ENCODE measurements around the gene HCK. TPM values are rescaled to one million over a fixed set of nuclear protein-coding genes. Genes with fewer than 3 reads are reported as not detected.

Gene HCK
- total RNA-seq, 1 experiment from 2014 or later, result 0.17 TPM

DNA sequence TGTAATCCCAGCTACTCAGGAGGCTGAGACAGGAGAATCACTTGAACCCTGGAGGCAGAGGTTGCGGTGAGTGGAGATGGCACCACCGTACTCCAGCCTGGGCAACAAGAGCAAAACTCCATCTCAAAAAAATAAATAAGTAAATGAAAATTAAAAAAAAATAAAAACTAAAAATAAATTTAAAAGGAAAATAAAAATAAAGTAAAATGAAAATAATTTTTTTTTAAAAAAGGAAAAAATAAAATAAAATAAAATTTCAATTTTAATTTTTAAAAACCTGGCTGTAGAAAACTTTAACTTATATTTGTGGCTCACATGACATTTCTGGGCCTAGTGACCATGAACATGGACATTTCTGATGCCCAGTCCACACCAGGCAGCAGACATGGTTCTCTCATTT is 16.1 kb downstream of the HCK start:
- no TSS peak for BruUV-seq (replicated peaks)
- ChIA-PET CTCF (no interaction called here), POLR2A (no interaction called here)

More for the DNA sequence above, 16.1 kb downstream of the HCK start:
- Histone ChIP-seq H3K4me3 (replicated peaks in 1 of 2; ENCODE audit: low read depth in 1 of 2, low read length in 2 of 2) (no peak overlapping the region), H3K27me3 (ENCODE audit: insufficient read depth, low read length) (no peaks in the 10 kb centered on the region; the same call in 1 of the 2 replicates), H3K27ac (ENCODE audit: low read depth, low read length) (no peak overlapping the region), H2AFZ (ENCODE audit: low read depth, low read length, poor library complexity, severe bottlenecking) (no peak overlapping the region), H3K4me1 (ENCODE audit: control insufficient read depth in 1 of 2, insufficient read depth in 2 of 2, low read length in 2 of 2) (no peaks in the 10 kb centered on the region), H3K4me2 (ENCODE audit: low read length) (no peak overlapping the region), H4K20me1 (ENCODE audit: insufficient read depth) (no peaks in the 10 kb centered on the region), H3K9ac (ENCODE audit: low read length) (no peak overlapping the region), H3K9me3 (ENCODE audit: control insufficient read depth in 1 of 2, insufficient read depth in 1 of 2, low read depth in 1 of 2, low read length in 2 of 2) (no peaks in the 10 kb centered on the region), H3K36me3 (ENCODE audit: control insufficient read depth in 1 of 2, insufficient read depth in 2 of 2, low read length in 2 of 2) (no peaks in the 10 kb centered on the region), H3K79me2 (ENCODE audit: insufficient read depth, low read length) (no peaks in the 10 kb centered on the region), H3K9me2 (ENCODE audit: insufficient read depth) (no peaks in the 10 kb centered on the region)
- no peak for ATAC-seq
- DNase-seq (ENCODE audit: low read depth, low spot score), result no peak
- RAD21 ChIA-PET (ENCODE audit: low non-redundant PET in 1 of 2, low total read pairs in 2 of 2, uncharacterized antibody in 2 of 2, unreplicated experiment in 2 of 2), result no interaction called here
- intact Hi-C loops (cut with micrococcal nuclease), result no loop called here
- TF ChIP-seq CEBPB (IDR thresholded peaks at IDR 0.05; ENCODE audit: low read depth) (no peak), EGR1 (IDR thresholded peaks at IDR 0.05; ENCODE audit: low read depth) (no peak), JUND (IDR thresholded peaks at IDR 0.05) (no peak), POLR2AphosphoS5 (IDR thresholded peaks at IDR 0.05; ENCODE audit: low read depth, low read length) (no peak), YY1 (IDR thresholded peaks at IDR 0.05; ENCODE audit: extremely low read depth, insufficient replicate concordance, low read depth, low read length) (no peak), ZFX (IDR thresholded peaks at IDR 0.05) (no peak), POLR2A (IDR thresholded peaks at IDR 0.05; ENCODE audit: borderline replicate concordance, extremely low read depth, insufficient read depth, insufficient read length) (no peak), EZH2phosphoT487 (IDR thresholded peaks at IDR 0.05; ENCODE audit: borderline replicate concordance) (no peak), EZH2 (IDR thresholded peaks at IDR 0.05) (no peak), RAD21 (IDR thresholded peaks at IDR 0.05; ENCODE audit: low read depth) (no peak), ZNF274 (IDR thresholded peaks at IDR 0.05; ENCODE audit: low read depth, low read length) (no peak)
- TF ChIP-seq, protein P1, sequence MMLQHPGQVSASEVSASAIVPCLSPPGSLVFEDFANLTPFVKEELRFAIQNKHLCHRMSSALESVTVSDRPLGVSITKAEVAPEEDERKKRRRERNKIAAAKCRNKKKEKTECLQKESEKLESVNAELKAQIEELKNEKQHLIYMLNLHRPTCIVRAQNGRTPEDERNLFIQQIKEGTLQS (IDR thresholded peaks at IDR 0.05), result no peak
- TF ChIP-seq, protein P2, sequence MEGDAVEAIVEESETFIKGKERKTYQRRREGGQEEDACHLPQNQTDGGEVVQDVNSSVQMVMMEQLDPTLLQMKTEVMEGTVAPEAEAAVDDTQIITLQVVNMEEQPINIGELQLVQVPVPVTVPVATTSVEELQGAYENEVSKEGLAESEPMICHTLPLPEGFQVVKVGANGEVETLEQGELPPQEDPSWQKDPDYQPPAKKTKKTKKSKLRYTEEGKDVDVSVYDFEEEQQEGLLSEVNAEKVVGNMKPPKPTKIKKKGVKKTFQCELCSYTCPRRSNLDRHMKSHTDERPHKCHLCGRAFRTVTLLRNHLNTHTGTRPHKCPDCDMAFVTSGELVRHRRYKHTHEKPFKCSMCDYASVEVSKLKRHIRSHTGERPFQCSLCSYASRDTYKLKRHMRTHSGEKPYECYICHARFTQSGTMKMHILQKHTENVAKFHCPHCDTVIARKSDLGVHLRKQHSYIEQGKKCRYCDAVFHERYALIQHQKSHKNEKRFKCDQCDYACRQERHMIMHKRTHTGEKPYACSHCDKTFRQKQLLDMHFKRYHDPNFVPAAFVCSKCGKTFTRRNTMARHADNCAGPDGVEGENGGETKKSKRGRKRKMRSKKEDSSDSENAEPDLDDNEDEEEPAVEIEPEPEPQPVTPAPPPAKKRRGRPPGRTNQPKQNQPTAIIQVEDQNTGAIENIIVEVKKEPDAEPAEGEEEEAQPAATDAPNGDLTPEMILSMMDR (IDR thresholded peaks at IDR 0.05 in 2 of 3, conservative IDR thresholded peaks at IDR 0.05 in 1 of 3; ENCODE audit: borderline replicate concordance in 1 of 3, insufficient read depth in 1 of 3, low read depth in 2 of 3, low read length in 2 of 3), result no peak
- TF ChIP-seq, protein P3, sequence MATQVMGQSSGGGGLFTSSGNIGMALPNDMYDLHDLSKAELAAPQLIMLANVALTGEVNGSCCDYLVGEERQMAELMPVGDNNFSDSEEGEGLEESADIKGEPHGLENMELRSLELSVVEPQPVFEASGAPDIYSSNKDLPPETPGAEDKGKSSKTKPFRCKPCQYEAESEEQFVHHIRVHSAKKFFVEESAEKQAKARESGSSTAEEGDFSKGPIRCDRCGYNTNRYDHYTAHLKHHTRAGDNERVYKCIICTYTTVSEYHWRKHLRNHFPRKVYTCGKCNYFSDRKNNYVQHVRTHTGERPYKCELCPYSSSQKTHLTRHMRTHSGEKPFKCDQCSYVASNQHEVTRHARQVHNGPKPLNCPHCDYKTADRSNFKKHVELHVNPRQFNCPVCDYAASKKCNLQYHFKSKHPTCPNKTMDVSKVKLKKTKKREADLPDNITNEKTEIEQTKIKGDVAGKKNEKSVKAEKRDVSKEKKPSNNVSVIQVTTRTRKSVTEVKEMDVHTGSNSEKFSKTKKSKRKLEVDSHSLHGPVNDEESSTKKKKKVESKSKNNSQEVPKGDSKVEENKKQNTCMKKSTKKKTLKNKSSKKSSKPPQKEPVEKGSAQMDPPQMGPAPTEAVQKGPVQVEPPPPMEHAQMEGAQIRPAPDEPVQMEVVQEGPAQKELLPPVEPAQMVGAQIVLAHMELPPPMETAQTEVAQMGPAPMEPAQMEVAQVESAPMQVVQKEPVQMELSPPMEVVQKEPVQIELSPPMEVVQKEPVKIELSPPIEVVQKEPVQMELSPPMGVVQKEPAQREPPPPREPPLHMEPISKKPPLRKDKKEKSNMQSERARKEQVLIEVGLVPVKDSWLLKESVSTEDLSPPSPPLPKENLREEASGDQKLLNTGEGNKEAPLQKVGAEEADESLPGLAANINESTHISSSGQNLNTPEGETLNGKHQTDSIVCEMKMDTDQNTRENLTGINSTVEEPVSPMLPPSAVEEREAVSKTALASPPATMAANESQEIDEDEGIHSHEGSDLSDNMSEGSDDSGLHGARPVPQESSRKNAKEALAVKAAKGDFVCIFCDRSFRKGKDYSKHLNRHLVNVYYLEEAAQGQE (IDR thresholded peaks at IDR 0.05; ENCODE audit: low read depth), result no peak
